Hematopoietic multipotent progenitor cell treated with erythropoietin and hydrocortisone succinate and interleukin-3 and kit ligand, for 6 days (in vitro differentiated cells): ENCODE measurements around the gene ANKRD39.

ENCODE experiments used
- DNase-seq: peaks from one replicate; pipeline ENCODE4 v3.0.0-alpha.2; 2015

ANKRD39 gene

DNA sequence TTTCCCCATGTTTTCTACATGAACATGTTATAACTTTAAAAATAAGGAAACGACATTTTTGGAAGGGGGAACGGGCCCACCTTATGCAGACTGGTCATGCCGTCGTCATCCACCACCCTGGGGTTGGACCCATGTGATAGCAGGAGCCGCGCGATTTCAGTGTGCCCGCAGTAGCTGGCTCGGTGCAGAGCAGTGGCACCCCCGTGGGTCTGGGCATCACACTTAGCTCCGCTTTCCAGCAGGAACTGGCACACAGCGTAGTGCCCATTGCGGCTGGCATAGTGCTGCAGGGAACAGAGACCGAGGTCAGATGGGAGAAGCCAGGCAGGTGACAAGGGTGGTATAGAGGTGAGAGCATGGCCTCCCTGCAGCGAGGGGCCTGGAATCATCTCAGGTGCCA lies 4.5 kb downstream of the ANKRD39 start:
- DNase-seq, result no peak

DNA sequence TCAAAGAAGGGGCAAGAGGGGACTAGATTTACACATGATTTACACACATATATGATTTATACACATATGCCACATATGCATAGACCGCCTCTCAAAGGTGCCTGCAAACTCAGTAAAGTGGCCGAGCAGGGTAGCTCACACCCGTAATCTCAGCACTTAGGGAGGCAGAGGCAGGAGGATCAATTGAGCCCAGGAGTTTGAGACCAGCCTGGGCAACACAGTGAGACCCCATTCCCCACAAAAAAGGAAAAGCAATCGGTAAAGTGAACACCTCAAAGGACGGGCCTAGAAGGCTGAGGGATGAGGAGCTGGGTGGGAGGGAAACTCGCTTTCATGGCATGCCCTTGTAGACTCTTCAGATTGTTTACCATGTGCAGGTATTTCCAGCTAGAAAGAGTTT lies 5.1 kb downstream of the ANKRD39 start:
- no peak for DNase-seq

- no peak for DNase-seq
These were observed 9.6 kb downstream of the ANKRD39 start for GRCh38 chr2:96848264-96848663.

DNA sequence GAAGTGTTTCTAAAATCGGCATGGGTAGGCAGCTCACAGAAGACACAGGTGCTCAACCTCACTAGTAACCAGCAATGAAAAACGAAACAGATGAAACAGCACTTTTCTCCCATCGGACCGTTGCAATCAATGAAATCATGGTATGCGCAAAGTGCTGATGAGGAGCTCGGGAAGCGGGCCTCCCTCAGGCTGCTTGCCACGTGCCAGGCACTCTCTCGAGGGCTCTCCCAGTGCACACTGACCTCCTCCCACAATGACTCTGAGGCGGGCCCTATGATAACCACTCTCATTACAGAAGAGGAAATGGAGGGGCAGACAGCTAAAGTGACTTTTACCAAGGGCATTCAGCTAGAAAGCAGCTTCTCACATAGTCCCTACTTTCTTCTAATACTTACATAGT lies 10.2 kb downstream of the ANKRD39 start:
- DNase-seq, result no peak

- DNase-seq, result no peak
These were observed 11.0 kb downstream of the ANKRD39 start for GRCh38 chr2:96846825-96847224.

GRCh38 chr2:96844405-96844808 lies 13.4 kb downstream of the ANKRD39 start:
- DNase-seq, result no peak

DNA sequence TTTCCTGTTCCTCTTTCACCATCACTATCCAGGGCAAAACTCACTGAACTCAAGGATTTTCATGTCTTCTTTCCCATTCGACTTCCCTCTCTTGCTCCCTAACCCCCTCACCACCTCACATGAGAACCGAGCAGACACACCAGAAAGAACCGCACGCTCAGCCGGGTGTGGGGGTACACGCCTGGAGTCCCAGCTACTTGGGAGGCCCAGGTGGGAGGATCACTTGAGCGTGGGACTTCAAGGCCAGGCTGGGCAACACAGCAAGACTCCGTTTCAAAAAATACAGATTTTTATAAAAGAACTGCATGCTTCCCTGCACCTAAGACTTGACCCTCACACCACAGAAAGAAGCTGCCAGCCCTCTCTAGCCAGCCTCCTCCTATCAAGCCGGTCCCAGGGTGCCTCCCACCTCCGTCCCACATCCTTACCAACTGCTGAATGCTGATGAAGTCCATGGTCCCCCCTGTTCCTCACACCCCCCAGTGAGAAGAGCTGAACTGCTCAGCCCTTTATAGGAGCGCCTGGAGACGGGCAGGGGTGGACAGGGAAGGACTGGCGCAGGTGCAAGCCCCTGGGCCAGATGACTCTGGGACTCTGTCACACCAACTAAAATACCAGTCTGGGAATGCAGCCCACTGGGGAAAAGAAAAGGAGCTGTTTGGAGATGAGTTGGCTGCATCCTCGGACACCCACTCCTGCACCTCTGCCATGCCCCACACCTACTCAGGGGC lies 14.1 kb downstream of the ANKRD39 start, which contains the start of gene ANKRD23:
Gene ANKRD23 (minus strand): TSS at position 484 of the 731 bp plus-strand sequence. CDS start 29 bp downstream, at position 455.
- no peak for DNase-seq

GRCh38 chr2:96842600-96842999 lies 15.2 kb downstream of the ANKRD39 start:
- no peak for DNase-seq

- no peak for DNase-seq
These were observed 15.9 kb downstream of the ANKRD39 start for GRCh38 chr2:96841701-96842495.

GRCh38 chr2:96839875-96840850 lies 17.7 kb downstream of the ANKRD39 start:
- no peak for DNase-seq

DNA sequence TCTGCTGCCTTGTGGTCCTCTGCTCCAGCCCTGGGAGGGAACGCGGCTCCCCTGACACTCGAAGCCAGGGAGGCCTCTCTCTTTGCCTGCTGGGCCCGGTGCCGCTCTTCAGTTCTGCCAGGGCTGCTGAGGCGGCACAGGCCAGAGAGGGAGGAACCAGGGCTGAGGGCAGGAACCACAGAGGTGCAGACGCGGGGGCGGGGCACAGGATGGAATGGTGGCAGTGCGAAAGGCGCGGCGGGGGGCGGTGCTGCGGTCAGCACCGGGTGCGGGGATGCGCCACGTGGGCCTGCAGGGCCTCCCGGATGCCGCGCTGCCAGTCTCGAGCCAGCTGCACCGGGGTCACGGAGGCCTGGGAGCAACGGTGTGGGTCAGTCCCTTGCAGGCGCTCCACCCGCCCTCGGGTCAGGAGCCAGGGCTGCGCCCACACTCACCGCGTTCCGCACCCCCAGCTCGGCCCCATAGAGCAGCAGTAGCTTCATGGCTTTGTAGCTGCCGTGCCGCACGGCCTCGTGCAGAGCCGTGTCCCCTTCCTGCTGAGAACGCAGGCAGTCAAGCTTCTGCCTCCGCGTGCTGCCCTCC lies 18.4 kb downstream of the ANKRD39 start:
- peak; percentile 90 for DNase-seq

DNA sequence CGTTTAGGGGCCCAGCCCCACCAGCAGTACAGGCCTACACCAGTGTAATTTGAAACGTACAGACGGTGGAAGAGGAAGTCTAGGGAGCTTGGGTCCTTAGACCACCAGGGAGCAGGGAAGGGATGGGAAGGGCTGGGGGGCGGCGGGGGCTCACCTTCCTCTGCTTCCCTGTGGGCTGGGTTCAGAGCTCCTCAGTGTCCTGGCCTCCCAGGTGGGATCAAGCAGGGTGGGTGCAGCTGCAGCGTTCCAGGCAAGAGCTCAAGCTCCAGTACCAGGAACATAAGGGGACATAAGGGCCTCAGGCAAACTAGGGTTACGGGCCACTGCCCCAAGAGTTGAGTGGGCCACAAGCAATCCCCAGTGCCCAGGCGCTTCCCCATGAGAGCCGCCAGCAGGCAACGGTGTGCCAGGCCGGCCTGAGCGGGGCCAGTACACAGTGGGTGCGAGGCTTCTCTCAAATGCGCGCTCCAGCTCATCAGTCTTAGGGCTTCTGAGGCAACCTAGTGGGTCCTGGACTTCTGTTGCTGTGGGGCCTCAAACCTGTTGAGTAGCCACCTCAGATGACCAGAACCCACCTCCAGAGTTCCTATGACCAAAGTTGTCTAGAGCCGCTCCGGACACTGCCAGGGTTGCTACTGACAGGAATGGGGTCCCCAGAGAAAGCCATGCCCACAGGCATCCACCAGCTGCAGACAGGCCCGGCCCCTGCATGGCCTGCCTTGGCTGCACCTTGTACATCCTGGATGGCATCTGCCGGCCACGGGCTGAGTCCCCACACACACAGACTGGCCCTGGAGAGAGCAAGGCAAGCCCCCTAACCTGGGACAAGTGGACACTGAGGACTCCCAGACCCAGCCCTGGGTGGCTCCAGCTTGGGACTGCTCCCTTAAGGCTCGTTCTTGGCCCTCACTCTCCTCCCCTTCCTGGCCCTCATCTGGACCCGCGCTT lies 19.2 kb downstream of the ANKRD39 start:
- no peak for DNase-seq

GRCh38 chr2:96837575-96837974 lies 20.2 kb downstream of the ANKRD39 start:
- no peak for DNase-seq

DNA sequence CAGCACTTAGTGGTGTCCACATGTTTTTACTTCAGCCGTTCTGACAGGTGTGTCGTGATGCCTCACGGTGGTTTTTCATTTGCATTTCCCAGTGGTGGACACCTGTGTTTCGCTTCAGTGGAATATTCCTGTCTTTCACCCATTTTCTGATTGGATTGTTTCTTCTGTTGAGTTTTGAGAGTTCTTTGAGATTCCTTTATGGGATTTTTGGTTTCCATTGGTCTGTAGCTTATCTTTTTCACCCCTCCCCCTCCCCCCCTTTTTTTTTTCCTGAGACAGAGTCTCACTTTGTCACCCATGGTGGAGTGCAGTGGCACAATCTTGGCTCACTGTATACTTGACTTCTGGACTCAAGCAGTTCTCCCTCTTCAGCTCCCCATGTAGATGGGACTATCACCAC lies 22.0 kb downstream of the ANKRD39 start:
- no peak for DNase-seq

DNA sequence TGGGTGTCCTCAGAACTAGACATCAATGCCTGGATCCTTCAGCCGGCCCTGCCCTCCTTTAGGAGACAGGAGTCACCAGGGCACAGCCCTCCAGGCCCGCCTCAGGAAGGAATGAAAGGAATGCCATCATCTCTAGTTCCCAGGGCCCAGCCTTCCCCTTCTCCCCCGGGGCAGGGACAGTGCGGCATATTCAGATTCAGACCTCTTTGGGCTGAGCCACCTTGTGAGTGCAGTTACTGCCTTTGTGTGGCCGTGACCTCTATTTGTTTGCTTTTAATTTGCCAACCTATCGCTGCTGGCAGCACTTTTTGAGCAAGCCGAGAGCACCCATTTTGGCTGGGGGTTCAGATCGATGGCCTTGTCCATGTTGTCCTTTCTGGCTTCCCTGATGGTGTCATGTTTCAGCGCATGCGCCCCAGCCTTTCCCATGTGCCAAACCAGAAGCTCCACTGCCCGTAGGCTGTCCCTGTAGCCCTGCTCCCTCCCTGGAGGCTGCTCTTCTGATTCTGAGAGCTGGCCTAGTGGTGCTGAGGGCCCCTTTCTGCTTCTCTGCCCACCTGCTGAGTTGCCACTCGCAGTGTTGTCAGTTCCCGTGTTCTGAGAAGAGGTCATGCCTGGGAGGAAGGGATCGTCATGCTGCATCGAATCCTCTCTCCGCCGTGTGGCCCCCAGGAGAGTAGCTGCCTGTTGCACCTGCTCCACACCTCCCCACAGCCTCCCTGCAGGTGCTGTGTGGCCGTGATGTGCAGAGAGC lies 24.9 kb downstream of the ANKRD39 start:
- no peak for DNase-seq

- DNase-seq, result no peak
These were observed 25.4 kb downstream of the ANKRD39 start for GRCh38 chr2:96832408-96832753.

GRCh38 chr2:96831679-96832078 lies 26.1 kb downstream of the ANKRD39 start:
- no peak for DNase-seq

GRCh38 chr2:96830044-96830562 lies 27.7 kb downstream of the ANKRD39 start:
- DNase-seq, result peak; percentile 65

DNA sequence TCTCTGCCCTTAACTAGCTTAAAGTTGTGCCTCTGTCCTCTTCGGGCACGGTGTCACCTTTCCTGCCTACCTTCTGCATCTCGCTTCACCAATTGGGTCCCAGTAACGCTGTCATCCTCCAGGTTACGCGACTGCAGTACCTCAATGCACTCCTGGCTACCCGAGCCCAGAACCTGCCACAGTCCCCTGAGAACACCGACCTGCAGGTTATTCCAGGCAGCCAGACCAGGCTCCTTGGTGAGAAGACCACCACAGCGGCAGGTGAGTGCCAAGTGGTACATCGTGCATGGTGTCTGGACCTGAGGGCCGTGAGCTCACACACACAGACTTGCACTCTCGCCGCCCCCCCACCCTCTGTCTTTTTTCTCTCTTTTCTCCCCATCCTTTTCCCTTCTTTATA lies 28.9 kb downstream of the ANKRD39 start:
- no peak for DNase-seq

- DNase-seq, result no peak
These were observed 29.4 kb downstream of the ANKRD39 start for GRCh38 chr2:96828436-96828835.
